Activated CD4-positive, alpha-beta T cell treated with anti-CD3 and anti-CD28 coated beads, Interleukin-10, Interleukin-2, amounts not matched to agents 100 ng/mL and 50 ng/mL, durations not matched to agents 16 hours and 8 hours (primary cell): ENCODE data around the gene IGFBP2.
A peak's percentile ranks its signal among the peaks of the same experiment; 100 is the strongest.

Experiments
- DNase-seq: peaks from one replicate; pipeline ENCODE4 v3.0.0-alpha.2; 2020

Gene IGFBP2

GRCh38 chr2:216665717-216666116 lies 32.5 kb downstream of the IGFBP2 start:
- no peak for DNase-seq

- DNase-seq: peak; percentile 76
Measured at GRCh38 chr2:216666461-216667233, 33.4 kb downstream of the IGFBP2 start.

GRCh38 chr2:216670266-216671080 lies 37.3 kb downstream of the IGFBP2 start:
- DNase-seq: no peak

- DNase-seq: no peak
Measured at GRCh38 chr2:216671081-216671411, 37.8 kb downstream of the IGFBP2 start.

GRCh38 chr2:216671791-216672343 lies 38.6 kb downstream of the IGFBP2 start:
- no peak for DNase-seq

GRCh38 chr2:216672466-216672865 lies 39.2 kb downstream of the IGFBP2 start:
- no peak for DNase-seq

- DNase-seq: no peak
Measured at GRCh38 chr2:216673021-216673420, 39.8 kb downstream of the IGFBP2 start.

- no peak for DNase-seq
Measured at GRCh38 chr2:216673609-216674008, 40.4 kb downstream of the IGFBP2 start.

- no peak for DNase-seq
Measured at GRCh38 chr2:216674376-216674775, 41.2 kb downstream of the IGFBP2 start.

GRCh38 chr2:216676630-216677029 lies 43.4 kb downstream of the IGFBP2 start:
- DNase-seq: no peak

- DNase-seq: no peak
Measured at GRCh38 chr2:216677439-216678097, 44.3 kb downstream of the IGFBP2 start.

GRCh38 chr2:216678098-216678465 lies 44.9 kb downstream of the IGFBP2 start:
- no peak for DNase-seq

GRCh38 chr2:216678813-216679657 lies 45.8 kb downstream of the IGFBP2 start:
- DNase-seq: no peak

- no peak for DNase-seq
Measured at GRCh38 chr2:216679658-216680024, 46.4 kb downstream of the IGFBP2 start.

GRCh38 chr2:216680951-216681629 lies 47.9 kb downstream of the IGFBP2 start:
- DNase-seq: no peak

- no peak for DNase-seq
Measured at GRCh38 chr2:216681683-216682082, 48.5 kb downstream of the IGFBP2 start.

- DNase-seq: no peak
Measured at GRCh38 chr2:216683846-216684245, 50.6 kb downstream of the IGFBP2 start.

- DNase-seq: no peak
Measured at GRCh38 chr2:216685327-216685875, 52.2 kb downstream of the IGFBP2 start.

- DNase-seq: no peak
Measured at GRCh38 chr2:216687111-216687510, 53.9 kb downstream of the IGFBP2 start.

- DNase-seq: no peak
Measured at GRCh38 chr2:216687646-216688045, 54.4 kb downstream of the IGFBP2 start.

- DNase-seq: no peak
Measured at GRCh38 chr2:216688731-216689340, 55.6 kb downstream of the IGFBP2 start.
